Suprapubic skin (tissue), 4 donors: ENCODE data around the gene ZFP69B. TPM values are rescaled to one million over a fixed set of nuclear protein-coding genes. Genes with fewer than 3 reads are reported as not detected.

ENCODE experiments used
- DNase-seq, 2 donors: peaks; one replicate each; pipeline ENCODE4 v3.0.0-alpha.2; 2019; ENCODE audit warnings: low spot score in 2 of 2
- H3K27ac ChIP-seq: fragments of 200-600 bp; sonication (generic); one replicate; pipeline ENCODE4 v1.5.1; 2019
- H3K27me3 ChIP-seq: fragments of 200-600 bp; sonication (generic); one replicate; pipeline ENCODE4 v1.5.1; 2019
- H3K36me3 ChIP-seq: fragments of 200-600 bp; sonication (generic); one replicate; pipeline ENCODE4 v1.5.1; 2019
- H3K4me1 ChIP-seq: fragments of 200-600 bp; sonication (generic); one replicate; pipeline ENCODE4 v1.5.1; 2019
- H3K4me3 ChIP-seq: fragments of 200-600 bp; sonication (generic); one replicate; pipeline ENCODE4 v1.5.1; 2019; ENCODE audit warnings: mild to moderate bottlenecking
- H3K9me3 ChIP-seq: fragments of 200-600 bp; sonication (generic); one replicate; pipeline ENCODE4 v1.5.1; 2019
- CTCF ChIP-seq, 2 donors: fragments of 200-600 bp in 1 of 2; fragments of 450-650 bp in 1 of 2; sonication (generic) in 1 of 2; IDR thresholded peaks; one replicate each; pipeline ENCODE4 v1.5.1; 2016 to 2019; ENCODE audit warnings: antibody characterized with exemption in 2 of 2, mild to moderate bottlenecking in 1 of 2, moderate library complexity in 1 of 2
- EP300 ChIP-seq: sonication (generic); formaldehyde crosslinking; IDR thresholded peaks from one replicate; pipeline ENCODE4 v1.6.1; 2017; ENCODE audit warnings: antibody characterized with exemption
- POLR2A ChIP-seq, 2 donors: fragments of 450-650 bp; IDR thresholded peaks; one replicate each; pipeline ENCODE4 v1.6.1; 2017; ENCODE audit warnings: antibody characterized with exemption in 2 of 2, mild to moderate bottlenecking in 2 of 2, moderate library complexity in 2 of 2
- POLR2AphosphoS5 ChIP-seq, 3 donors: sonication (generic); formaldehyde crosslinking; IDR thresholded peaks; one replicate each; pipeline ENCODE4 v1.6.1; 2017; ENCODE audit warnings: antibody characterized with exemption in 3 of 3
- WGBS: methylation state at CpG from one replicate; pipeline ENCODE4 v1.1.5; 2018; 5-methylcytosine and 5-hydroxymethylcytosine counted together
- total RNA-seq, 4 donors: library from RNA; depleted of rRNA; stranded (reverse); fragments of >200 nt; gene quantifications; one replicate each; pipeline ENCODE4 v1.1.0, GENCODE V29; 2016

The ZFP69B gene
- total RNA-seq, 4 donors from 2014 or later, result 0.55 to 1.1 (median 0.74) TPM

- H3K4me1 ChIP-seq, result no peaks in the 10 kb centered on the region
- DNase-seq, result no peak
- H3K36me3 ChIP-seq, result peaks cover 18% of the 10 kb centered on the region
- H3K27me3 ChIP-seq, result no peaks in the 10 kb centered on the region
- H3K4me3 ChIP-seq, result no peak overlapping the region
- WGBS, result 95% methylated on average over 3 of the region's 3 CpGs
- no peak overlapping the region for H3K27ac ChIP-seq
- peaks cover 65% of the 10 kb centered on the region for H3K9me3 ChIP-seq
- TF ChIP-seq POLR2AphosphoS5 (IDR thresholded peaks at IDR 0.05), result no peak
- TF ChIP-seq POLR2A (IDR thresholded peaks at IDR 0.05), result no peak
- TF ChIP-seq CTCF (IDR thresholded peaks at IDR 0.05), result no peak
- no peak for TF ChIP-seq EP300
These were observed 12.8 kb downstream of the ZFP69B start for GRCh38 chr1:40462956-40463590.

- H3K4me3 ChIP-seq, result no peak overlapping the region
These were observed 19.1 kb downstream of the ZFP69B start for GRCh38 chr1:40469327-40469726.

GRCh38 chr1:40475268-40475667 lies 25.0 kb downstream of the ZFP69B start:
- WGBS, result 100% methylated on average over 2 of the region's 2 CpGs
- peaks cover 5% of the 10 kb centered on the region for H3K9me3 ChIP-seq
- no peaks in the 10 kb centered on the region for H3K27me3 ChIP-seq
- peaks cover 7% of the 10 kb centered on the region for H3K4me1 ChIP-seq
- no peak overlapping the region for H3K4me3 ChIP-seq
- H3K27ac ChIP-seq, result no peak overlapping the region
- no peaks in the 10 kb centered on the region for H3K36me3 ChIP-seq
- no peak for DNase-seq
- TF ChIP-seq CTCF (IDR thresholded peaks at IDR 0.05) (no peak), POLR2AphosphoS5 (IDR thresholded peaks at IDR 0.05) (no peak), EP300 (no peak), POLR2A (IDR thresholded peaks at IDR 0.05) (no peak)

More at GRCh38 chr1:40469327-40469726, 19.1 kb downstream of the ZFP69B start:
- TF ChIP-seq EP300, result no peak
- TF ChIP-seq POLR2A (IDR thresholded peaks at IDR 0.05), result no peak
- TF ChIP-seq POLR2AphosphoS5 (IDR thresholded peaks at IDR 0.05), result no peak
- no peak for TF ChIP-seq CTCF (IDR thresholded peaks at IDR 0.05)
- Histone ChIP-seq H3K27ac (no peak overlapping the region), H3K4me1 (no peaks in the 10 kb centered on the region), H3K9me3 (peaks cover 27% of the 10 kb centered on the region), H3K27me3 (no peaks in the 10 kb centered on the region), H3K36me3 (no peaks in the 10 kb centered on the region)
- 94% methylated on average over 2 of the region's 2 CpGs for WGBS
- DNase-seq, result no peak

GRCh38 chr1:40476924-40477677 lies 26.8 kb downstream of the ZFP69B start, which contains the start of gene ZFP69:
Gene ZFP69 (plus strand): TSS chr1:40477290. CDS start chr1:40479362, 2,072 bp downstream.
- WGBS, result under 1% methylated on average over 29 of the region's 65 CpGs
- peaks cover 7% of the 10 kb centered on the region for H3K4me1 ChIP-seq
- H3K27me3 ChIP-seq, result no peaks in the 10 kb centered on the region
- peak within 1 kb of the TSS; percentile 69 for H3K4me3 ChIP-seq
- DNase-seq, result peak; percentile 67 to 83
- no peak within 1 kb of the TSS for H3K27ac ChIP-seq
- peaks cover 7% of the 10 kb centered on the region for H3K36me3 ChIP-seq
- peaks cover 5% of the 10 kb centered on the region for H3K9me3 ChIP-seq
- TF ChIP-seq CTCF (IDR thresholded peaks at IDR 0.05) (no peak), POLR2A (IDR thresholded peaks at IDR 0.05) (peak in 1 of 2 donors; percentile 26)

- Histone ChIP-seq H3K9me3 (peaks cover 5% of the 10 kb centered on the region), H3K27me3 (no peaks in the 10 kb centered on the region), H3K36me3 (peaks cover 10% of the 10 kb centered on the region), H3K4me3 (peak overlapping the region; percentile 69), H3K27ac (no peak overlapping the region), H3K4me1 (peaks cover 7% of the 10 kb centered on the region)
- 1% methylated on average over 13 of the region's 17 CpGs for WGBS
- TF ChIP-seq EP300, result no peak
- no peak for TF ChIP-seq POLR2AphosphoS5 (IDR thresholded peaks at IDR 0.05)
- TF ChIP-seq CTCF (IDR thresholded peaks at IDR 0.05), result no peak
- TF ChIP-seq POLR2A (IDR thresholded peaks at IDR 0.05), result no peak
- DNase-seq, result no peak
These were observed 27.4 kb downstream of the ZFP69B start for GRCh38 chr1:40477678-40478053.
